K562 (cell line): ENCODE measurements around the gene MADD. TPM values are rescaled to one million over a fixed set of nuclear protein-coding genes. Genes with fewer than 3 reads are reported as not detected.

ENCODE experiments used
- BACH1 ChIP-seq: fragments of 200-800 bp; sonication (Bioruptor generic); IDR thresholded peaks from 2 replicates; pipeline ENCODE4 v1.6.1; 2016; ENCODE audit warnings: missing genetic modification characterization, missing compliant biosample characterization
- BRD4 ChIP-seq: fragments of 200-600 bp; sonication (generic); IDR thresholded peaks from 2 replicates; pipeline ENCODE4 v1.6.1; 2017; ENCODE audit warnings: inconsistent platforms
- BRD9 ChIP-seq: fragments of 450-650 bp; IDR thresholded peaks from 2 replicates; pipeline ENCODE4 v1.6.1; 2018; ENCODE audit warnings: low read depth; ENCODE audit not compliant: partially characterized antibody
- CXXC5 ChIP-seq: fragments of 250-450 bp; sonication (Bioruptor Pico); IDR thresholded peaks from 2 replicates; pipeline ENCODE4 v1.8.0; 2022; ENCODE audit warnings: inconsistent platforms, mild to moderate bottlenecking, moderate library complexity
- JUND ChIP-seq, 2 experiments: IDR thresholded peaks; 2 replicates in 1 of 2; 3 replicates in 1 of 2; pipeline ENCODE4 v1.6.1; 2011; ENCODE audit warnings: borderline replicate concordance in 2 of 2, low read depth in 2 of 2, low read length in 2 of 2, improper control_type of control experiment in 1 of 2, missing biosample characterization in 1 of 2, missing genetic modification characterization in 1 of 2, missing genetic modification reagents in 1 of 2
- MBD2 ChIP-seq: sonication (generic); IDR thresholded peaks from 2 replicates; pipeline ENCODE4 v1.6.1; 2016; ENCODE audit warnings: low read depth, borderline replicate concordance
- NUFIP1 ChIP-seq: fragments of 450-650 bp; IDR thresholded peaks from 2 replicates; pipeline ENCODE4 v1.6.1; 2018; ENCODE audit not compliant: partially characterized antibody
- PBX2 ChIP-seq, 2 experiments: IDR thresholded peaks in 1 of 2; conservative IDR thresholded peaks in 1 of 2; 2 replicates each; pipeline ENCODE4 v1.6.1; 2016; ENCODE audit warnings: low read depth in 2 of 2, mild to moderate bottlenecking in 1 of 2, missing compliant biosample characterization in 1 of 2, missing genetic modification characterization in 1 of 2, moderate library complexity in 1 of 2
- PPARD ChIP-seq: fragments of 250-450 bp; sonication (Bioruptor Pico); IDR thresholded peaks from 2 replicates; pipeline ENCODE4 v1.8.0; 2022; ENCODE audit warnings: inconsistent platforms, mild to moderate bottlenecking, moderate library complexity
- SMAD4 ChIP-seq: fragments of 250-450 bp; sonication (Bioruptor Pico); conservative IDR thresholded peaks from 2 replicates; pipeline ENCODE4 v1.8.0; 2021; ENCODE audit warnings: inconsistent platforms, mild to moderate bottlenecking, moderate library complexity
- SMARCA4 ChIP-seq: fragments of 450-650 bp; IDR thresholded peaks from 2 replicates; pipeline ENCODE4 v1.6.1; 2016
- SMC3 ChIP-seq: conservative IDR thresholded peaks from 2 replicates; pipeline ENCODE4 v1.6.1; 2011; ENCODE audit warnings: low read depth, low read length, improper control_type of control experiment; ENCODE audit not compliant: insufficient read depth
- SRSF1 ChIP-seq: fragments of 200-400 bp; formaldehyde crosslinking; IDR thresholded peaks from 2 replicates; pipeline ENCODE4 v1.6.1; 2017; ENCODE audit warnings: mild to moderate bottlenecking, low read depth, low read length, moderate library complexity
- TCF3 ChIP-seq: sonication (generic); formaldehyde crosslinking; IDR thresholded peaks from 2 replicates; pipeline ENCODE4 v1.4.0; 2020; ENCODE audit warnings: mild to moderate bottlenecking, missing genetic modification reagents
- ZMIZ1 ChIP-seq, 2 experiments: fragments of 150-350 bp in 1 of 2; IDR thresholded peaks; 2 replicates each; pipeline ENCODE4 v1.6.1; 2012 to 2016; ENCODE audit warnings: low read depth in 2 of 2, low read length in 2 of 2, mild to moderate bottlenecking in 1 of 2, moderate library complexity in 1 of 2
- polyA plus RNA-seq, 8 experiments: library from polyadenylated mRNA; depleted of rRNA in 4 of 8; stranded (reverse) in 5 of 8; unstranded in 3 of 8; fragments of >200 nt; fragmentation: Nextera tagmentation in 2 of 8; fragmentation: Illumina TruSeq in 1 of 8; extraction: Ambion mirVana in 2 of 8; extraction: Trizol in 1 of 8; gene quantifications; 2 replicates each; pipeline versions ENCODE4 v1.2.1 to v1.2.3, GENCODE V29; 2011 to 2014; ENCODE audit warnings: inconsistent platforms in 1 of 8, missing spikeins in 1 of 8
- total RNA-seq, 7 experiments: library from RNA; depleted of rRNA in 6 of 7; stranded (reverse); fragments of >200 nt in 6 of 7; fragmentation: Illumina TruSeq in 2 of 7; extraction: Trizol in 2 of 7; gene quantifications; 2 replicates each; pipeline versions ENCODE4 v1.2.1 to v1.2.3, GENCODE V29; 2011 to 2021; ENCODE audit warnings: low replicate concordance in 1 of 7
- TF ChIP-seq, protein P1 (sequence below): fragments of 250-450 bp; sonication (Bioruptor Pico); IDR thresholded peaks from 2 replicates; pipeline ENCODE4 v1.4.0; 2020; ENCODE audit warnings: mild to moderate bottlenecking

The MADD gene
- total and polyA plus RNA-seq, 9 of the 15 experiments (the other 6 are each of a cell fraction or from before 2014, with no cell fraction given): 0.68 to 57.6 (median 33.6) TPM

DNA sequence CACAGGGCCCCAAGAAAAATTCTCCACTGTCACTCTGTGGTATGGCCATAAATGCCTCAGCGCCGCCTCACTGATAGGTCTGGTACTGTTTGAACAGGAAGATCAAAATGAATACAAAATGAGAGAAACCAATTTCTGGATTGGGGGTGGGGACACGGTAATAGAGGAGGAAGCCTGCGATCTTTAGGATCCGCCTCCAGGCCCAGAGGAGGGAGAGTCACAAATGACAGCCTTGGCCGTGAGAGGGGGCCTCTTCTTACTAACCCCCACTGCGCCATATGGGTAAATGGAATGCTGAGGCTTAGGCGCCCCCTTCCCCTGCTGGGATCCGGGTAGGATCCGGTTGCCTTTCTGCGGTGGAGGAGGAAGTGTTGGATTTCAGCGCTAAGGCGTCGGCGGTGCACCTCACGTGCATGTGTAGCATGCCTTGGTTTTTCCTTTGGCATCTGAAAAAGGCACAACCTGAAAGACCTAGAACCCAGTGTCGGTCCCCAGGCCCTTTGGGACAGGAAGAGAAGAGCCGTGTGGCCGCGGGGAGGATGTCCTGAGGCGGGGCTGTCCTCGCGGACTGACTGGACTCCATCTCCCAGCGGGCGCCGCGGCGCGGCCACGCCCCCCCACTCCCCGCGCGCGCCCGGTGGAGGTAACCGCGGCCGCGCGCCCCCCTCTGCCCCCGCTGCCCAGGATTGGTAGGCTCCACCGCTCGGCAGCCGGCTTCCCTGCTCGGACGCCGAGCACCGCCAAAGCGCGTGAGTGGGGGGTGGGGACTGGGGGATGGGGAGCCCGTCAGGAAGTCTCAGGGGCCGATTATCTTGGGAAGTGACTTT is 718 bp upstream of the MADD start (continued):
- TF ChIP-seq NUFIP1 (no peak), CXXC5 (peak; percentile 95), SMC3 (no peak), BRD9 (no peak), SMAD4 (CRISPR knock-in tag) (peak; percentile 35; the same call in 1 of the 2 replicates), JUND (IDR thresholded peaks at IDR 0.05; ENCODE audit: borderline replicate concordance, low read depth, low read length) (peak; percentile 90), JUND (tag; IDR thresholded peaks at IDR 0.05; ENCODE audit: borderline replicate concordance, low read depth, low read length) (no peak; the same call in 2 of the 3 replicates), ZMIZ1 (IDR thresholded peaks at IDR 0.05; ENCODE audit: low read depth in 2 of 2, low read length in 2 of 2) (no peak), PPARD (CRISPR knock-in tag) (no peak), SRSF1 (no peak), SMARCA4 (0 out of 2 replicates have a peak, but pooled peaks have one; percentile 62), TCF3 (no peak; the same call in 1 of the 2 replicates), PBX2 (CRISPR knock-in tag; IDR thresholded peaks at IDR 0.05; ENCODE audit: low read depth) (no peak), PBX2 (tag; conservative IDR thresholded peaks at IDR 0.05; ENCODE audit: low read depth) (peak; percentile 85), BACH1 (peak; percentile 59; the same call in 1 of the 2 replicates), MBD2 (peak; percentile 87), BRD4 (0 out of 2 replicates have a peak, but pooled peaks have one; percentile 25)
- TF ChIP-seq, protein P1, sequence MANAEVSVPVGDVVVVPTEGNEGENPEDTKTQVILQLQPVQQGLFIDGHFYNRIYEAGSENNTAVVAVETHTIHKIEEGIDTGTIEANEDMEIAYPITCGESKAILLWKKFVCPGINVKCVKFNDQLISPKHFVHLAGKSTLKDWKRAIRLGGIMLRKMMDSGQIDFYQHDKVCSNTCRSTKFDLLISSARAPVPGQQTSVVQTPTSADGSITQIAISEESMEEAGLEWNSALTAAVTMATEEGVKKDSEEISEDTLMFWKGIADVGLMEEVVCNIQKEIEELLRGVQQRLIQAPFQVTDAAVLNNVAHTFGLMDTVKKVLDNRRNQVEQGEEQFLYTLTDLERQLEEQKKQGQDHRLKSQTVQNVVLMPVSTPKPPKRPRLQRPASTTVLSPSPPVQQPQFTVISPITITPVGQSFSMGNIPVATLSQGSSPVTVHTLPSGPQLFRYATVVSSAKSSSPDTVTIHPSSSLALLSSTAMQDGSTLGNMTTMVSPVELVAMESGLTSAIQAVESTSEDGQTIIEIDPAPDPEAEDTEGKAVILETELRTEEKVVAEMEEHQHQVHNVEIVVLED: no peak
